Measurements from ENCODE around the gene FTH1.

The FTH1 gene

DNA sequence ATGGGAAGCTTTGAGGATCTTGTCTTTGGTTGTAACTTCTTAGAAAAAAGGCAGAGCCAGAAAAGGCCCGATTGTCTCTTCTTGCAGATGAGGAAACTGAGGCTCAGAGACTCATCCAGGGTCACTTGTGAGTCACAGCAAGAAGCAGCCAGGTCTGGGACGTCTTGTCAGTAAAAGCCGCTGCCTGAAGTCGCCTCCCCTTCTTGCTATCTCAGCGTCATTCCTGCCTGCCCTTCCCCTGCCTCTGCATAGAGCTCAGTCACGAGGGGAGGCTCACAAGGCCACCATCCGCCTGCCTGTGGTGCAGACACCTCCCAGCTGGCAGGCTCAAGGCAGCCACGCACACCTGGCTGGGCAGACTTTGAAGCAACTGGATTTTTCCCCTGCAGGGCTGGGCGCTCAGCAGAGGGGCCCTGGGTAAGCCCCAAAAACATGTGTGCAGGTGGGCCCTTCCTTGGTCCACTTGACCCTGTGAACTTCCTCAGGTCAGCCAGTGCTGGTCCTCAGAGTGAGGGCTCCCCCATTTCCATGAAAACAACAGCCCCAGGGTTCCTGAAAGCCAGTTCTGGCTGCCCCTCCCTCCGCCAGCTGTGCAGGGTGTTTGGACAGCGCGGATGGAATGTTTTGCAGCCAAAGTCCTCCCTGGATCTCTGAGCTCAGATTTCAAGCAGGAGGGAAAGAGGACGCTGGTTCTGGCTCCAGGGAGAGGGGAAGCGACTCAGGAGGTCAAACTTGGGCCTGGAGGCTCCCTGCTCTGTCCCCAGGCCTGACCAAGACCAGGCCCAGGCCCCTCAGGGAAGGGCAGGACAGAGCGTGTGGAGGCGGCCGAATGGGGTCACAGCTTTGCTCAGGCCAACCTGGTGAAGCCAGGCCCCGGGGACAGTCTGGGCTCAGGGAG lies 44.0 kb downstream of the FTH1 start:
- H3K9me2 ChIP-seq (replicated peaks; ENCODE audit: control insufficient read depth, low read length) = no peaks in the 10 kb centered on the region
- H3K4me2 ChIP-seq (ENCODE audit: low read length) = no peak overlapping the region
- H3K36me3 ChIP-seq (ENCODE audit: control insufficient read depth, low read length) = no peaks in the 10 kb centered on the region
- H3F3A ChIP-seq (ENCODE audit: control insufficient read depth, insufficient read depth) = no peaks in the 10 kb centered on the region
- H3K79me2 ChIP-seq (ENCODE audit: control insufficient read depth, low read length) = no peaks in the 10 kb centered on the region
- no peaks in the 10 kb centered on the region for H3K9me3 ChIP-seq (ENCODE audit: control insufficient read depth, insufficient read depth, low read length)
- no peaks in the 10 kb centered on the region for H4K20me1 ChIP-seq (ENCODE audit: control insufficient read depth, insufficient read depth, low read depth, low read length)
- TF ChIP-seq EZH2phosphoT487 (IDR thresholded peaks at IDR 0.05; ENCODE audit: borderline replicate concordance, low read length) = no peak
- TF ChIP-seq, protein P1, sequence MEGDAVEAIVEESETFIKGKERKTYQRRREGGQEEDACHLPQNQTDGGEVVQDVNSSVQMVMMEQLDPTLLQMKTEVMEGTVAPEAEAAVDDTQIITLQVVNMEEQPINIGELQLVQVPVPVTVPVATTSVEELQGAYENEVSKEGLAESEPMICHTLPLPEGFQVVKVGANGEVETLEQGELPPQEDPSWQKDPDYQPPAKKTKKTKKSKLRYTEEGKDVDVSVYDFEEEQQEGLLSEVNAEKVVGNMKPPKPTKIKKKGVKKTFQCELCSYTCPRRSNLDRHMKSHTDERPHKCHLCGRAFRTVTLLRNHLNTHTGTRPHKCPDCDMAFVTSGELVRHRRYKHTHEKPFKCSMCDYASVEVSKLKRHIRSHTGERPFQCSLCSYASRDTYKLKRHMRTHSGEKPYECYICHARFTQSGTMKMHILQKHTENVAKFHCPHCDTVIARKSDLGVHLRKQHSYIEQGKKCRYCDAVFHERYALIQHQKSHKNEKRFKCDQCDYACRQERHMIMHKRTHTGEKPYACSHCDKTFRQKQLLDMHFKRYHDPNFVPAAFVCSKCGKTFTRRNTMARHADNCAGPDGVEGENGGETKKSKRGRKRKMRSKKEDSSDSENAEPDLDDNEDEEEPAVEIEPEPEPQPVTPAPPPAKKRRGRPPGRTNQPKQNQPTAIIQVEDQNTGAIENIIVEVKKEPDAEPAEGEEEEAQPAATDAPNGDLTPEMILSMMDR (IDR thresholded peaks at IDR 0.05; ENCODE audit: low read depth, low read length, poor library complexity, severe bottlenecking) = no peak
- H3K27me3 ChIP-seq (ENCODE audit: control insufficient read depth, low read length) = peaks cover 24% of the 10 kb centered on the region
- H3K27ac ChIP-seq (ENCODE audit: low read depth, low read length) = no peak overlapping the region
- H3K4me3 ChIP-seq (ENCODE audit: low read length) = no peak overlapping the region
- no peaks in the 10 kb centered on the region for H3K4me1 ChIP-seq (ENCODE audit: control insufficient read depth, low read length)

DNA sequence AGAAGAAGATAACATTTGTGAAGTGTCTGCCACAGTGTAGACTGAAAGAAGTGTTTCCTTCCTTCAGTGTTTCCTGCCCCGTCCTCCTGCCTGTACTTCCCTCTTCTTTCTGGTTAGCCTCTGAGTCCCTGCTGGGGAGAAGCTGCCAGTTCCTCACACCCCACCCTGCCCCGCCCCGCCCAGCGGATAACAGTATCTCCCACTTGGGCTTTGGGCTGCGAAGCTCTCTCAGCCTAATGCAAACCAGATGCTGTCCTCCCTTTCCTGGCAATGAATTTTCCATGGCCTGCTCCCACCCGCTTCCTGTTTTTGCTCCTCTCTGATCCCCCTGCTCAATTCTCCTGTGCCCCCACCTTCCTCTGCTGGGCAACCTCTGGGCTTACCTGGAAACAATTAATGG lies 44.9 kb downstream of the FTH1 start:
- Histone ChIP-seq H3K4me2 (ENCODE audit: low read length) (no peak overlapping the region), H3K79me2 (ENCODE audit: control insufficient read depth, low read length) (no peaks in the 10 kb centered on the region), H3K4me3 (ENCODE audit: low read length) (no peak overlapping the region), H3F3A (ENCODE audit: control insufficient read depth, insufficient read depth) (no peaks in the 10 kb centered on the region), H3K27ac (ENCODE audit: low read depth, low read length) (no peak overlapping the region), H3K9me3 (ENCODE audit: control insufficient read depth, insufficient read depth, low read length) (no peaks in the 10 kb centered on the region), H3K9me2 (replicated peaks; ENCODE audit: control insufficient read depth, low read length) (no peaks in the 10 kb centered on the region), H3K4me1 (ENCODE audit: control insufficient read depth, low read length) (no peaks in the 10 kb centered on the region), H4K20me1 (ENCODE audit: control insufficient read depth, insufficient read depth, low read depth, low read length) (no peaks in the 10 kb centered on the region), H3K27me3 (ENCODE audit: control insufficient read depth, low read length) (peaks cover 27% of the 10 kb centered on the region), H3K36me3 (ENCODE audit: control insufficient read depth, low read length) (no peaks in the 10 kb centered on the region)
- TF ChIP-seq EZH2phosphoT487 (IDR thresholded peaks at IDR 0.05; ENCODE audit: borderline replicate concordance, low read length) = no peak
- TF ChIP-seq, protein P1 (IDR thresholded peaks at IDR 0.05; ENCODE audit: low read depth, low read length, poor library complexity, severe bottlenecking) = no peak

DNA sequence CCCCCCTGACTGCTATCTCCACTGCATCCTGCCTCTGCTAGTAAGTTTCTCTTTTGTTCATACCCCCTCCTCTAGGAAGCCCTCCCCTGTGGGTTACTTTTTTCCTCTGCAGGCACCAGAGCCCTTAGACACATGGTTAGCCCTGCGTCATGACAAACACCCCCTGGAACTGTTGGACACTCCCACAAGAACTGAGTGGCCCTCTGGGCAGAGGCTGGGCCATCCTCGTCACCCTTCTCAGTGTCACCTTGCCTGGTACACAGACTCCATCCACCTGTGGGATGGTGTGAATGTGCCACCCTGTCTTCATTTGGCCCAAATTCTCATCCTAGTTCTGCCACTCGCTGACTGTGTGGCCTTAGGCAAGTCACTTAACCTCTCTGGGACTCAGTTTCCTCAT lies 46.0 kb downstream of the FTH1 start:
- no peak overlapping the region for H3K27ac ChIP-seq (ENCODE audit: low read depth, low read length)
- H3F3A ChIP-seq (ENCODE audit: control insufficient read depth, insufficient read depth) = no peaks in the 10 kb centered on the region
- H3K79me2 ChIP-seq (ENCODE audit: control insufficient read depth, low read length) = no peaks in the 10 kb centered on the region
- no peaks in the 10 kb centered on the region for H3K9me3 ChIP-seq (ENCODE audit: control insufficient read depth, insufficient read depth, low read length)
- no peak overlapping the region for H3K4me3 ChIP-seq (ENCODE audit: low read length)
- no peaks in the 10 kb centered on the region for H4K20me1 ChIP-seq (ENCODE audit: control insufficient read depth, insufficient read depth, low read depth, low read length)
- H3K36me3 ChIP-seq (ENCODE audit: control insufficient read depth, low read length) = no peaks in the 10 kb centered on the region
- no peaks in the 10 kb centered on the region for H3K4me1 ChIP-seq (ENCODE audit: control insufficient read depth, low read length)
- peaks cover 24% of the 10 kb centered on the region for H3K27me3 ChIP-seq (ENCODE audit: control insufficient read depth, low read length)
- H3K4me2 ChIP-seq (ENCODE audit: low read length) = no peak overlapping the region
- no peaks in the 10 kb centered on the region for H3K9me2 ChIP-seq (replicated peaks; ENCODE audit: control insufficient read depth, low read length)
- TF ChIP-seq, protein P1 (IDR thresholded peaks at IDR 0.05; ENCODE audit: low read depth, low read length, poor library complexity, severe bottlenecking) = no peak

Measured in DOHH2 (cell line).